ENCODE data around the gene DST.

DST gene

GRCh38 chr6:56684342-56685101 lies 41.8 kb upstream of the DST start:
- Mint-ChIP-seq H3K4me1 (no peaks in the 10 kb centered on the region), H3K4me3 (no peak overlapping the region), H3K9me3 (no peaks in the 10 kb centered on the region), H3K27ac (no peak overlapping the region), H3K27me3 (ENCODE audit: low read depth, poor library complexity) (no peaks in the 10 kb centered on the region), H3K36me3 (ENCODE audit: low read depth) (peaks cover 5% of the 10 kb centered on the region)
- no peak for TF ChIP-seq CTCF (IDR thresholded peaks at IDR 0.05)
- DNase-seq, result no peak

- no peak overlapping the region for H3K4me3 Mint-ChIP-seq
- no peak for DNase-seq
- H3K36me3 Mint-ChIP-seq (ENCODE audit: low read depth), result peaks cover 5% of the 10 kb centered on the region
- no peaks in the 10 kb centered on the region for H3K27me3 Mint-ChIP-seq (ENCODE audit: low read depth, poor library complexity)
- H3K4me1 Mint-ChIP-seq, result no peaks in the 10 kb centered on the region
- no peak for TF ChIP-seq CTCF (IDR thresholded peaks at IDR 0.05)
- H3K27ac Mint-ChIP-seq, result no peak overlapping the region
- H3K9me3 Mint-ChIP-seq, result no peaks in the 10 kb centered on the region
These were observed 41.2 kb upstream of the DST start for GRCh38 chr6:56683882-56684281.

- Mint-ChIP-seq H3K27me3 (ENCODE audit: low read depth, poor library complexity) (no peaks in the 10 kb centered on the region), H3K9me3 (no peaks in the 10 kb centered on the region), H3K27ac (no peak overlapping the region), H3K4me3 (no peak overlapping the region), H3K4me1 (no peaks in the 10 kb centered on the region), H3K36me3 (ENCODE audit: low read depth) (peaks cover 5% of the 10 kb centered on the region)
- no peak for TF ChIP-seq CTCF (IDR thresholded peaks at IDR 0.05)
- no peak for DNase-seq
These were observed 39.9 kb upstream of the DST start for GRCh38 chr6:56682635-56683034.

- Mint-ChIP-seq H3K27me3 (ENCODE audit: low read depth, poor library complexity) (peaks cover 3% of the 10 kb centered on the region), H3K36me3 (ENCODE audit: low read depth) (peaks cover 12% of the 10 kb centered on the region), H3K4me1 (no peaks in the 10 kb centered on the region), H3K27ac (no peak overlapping the region), H3K4me3 (no peak overlapping the region), H3K9me3 (peaks cover 6% of the 10 kb centered on the region)
- DNase-seq, result no peak
- no peak for TF ChIP-seq CTCF (IDR thresholded peaks at IDR 0.05)
These were observed 34.9 kb upstream of the DST start for GRCh38 chr6:56677559-56677958.

GRCh38 chr6:56671651-56672461 lies 29.2 kb upstream of the DST start:
- Mint-ChIP-seq H3K4me1 (peaks cover 6% of the 10 kb centered on the region), H3K4me3 (no peak overlapping the region), H3K27ac (peak overlapping the region; percentile 83), H3K9me3 (peaks cover 6% of the 10 kb centered on the region), H3K27me3 (ENCODE audit: low read depth, poor library complexity) (peaks cover 7% of the 10 kb centered on the region), H3K36me3 (ENCODE audit: low read depth) (peaks cover 7% of the 10 kb centered on the region)
- no peak for DNase-seq
- no peak for TF ChIP-seq CTCF (IDR thresholded peaks at IDR 0.05)
